ENCODE measurements around the gene EPHB1. TPM values are rescaled to one million over a fixed set of nuclear protein-coding genes. Genes with fewer than 3 reads are reported as not detected.

Gene EPHB1
- total and polyA plus RNA-seq, 9 donors: 3.5 to 53.4 (median 34.4) TPM

DNA sequence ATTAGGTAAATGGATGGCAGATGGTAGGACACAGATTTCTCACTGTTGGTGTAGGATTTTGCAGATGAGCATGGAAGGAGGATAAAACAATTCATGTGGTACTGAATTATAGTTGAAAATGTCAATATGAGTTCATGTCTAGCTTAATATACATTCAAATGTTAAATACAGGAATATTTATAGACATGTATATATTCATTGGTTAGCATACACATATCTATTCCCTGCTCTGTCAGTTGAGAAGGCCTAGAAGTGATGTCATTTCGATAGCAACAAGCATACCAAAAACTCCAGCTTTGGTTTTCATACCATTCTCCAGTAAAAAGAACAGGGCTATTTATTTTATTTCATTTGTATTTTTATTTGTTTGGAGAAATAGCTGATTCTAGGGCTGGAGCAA is 497.1 kb downstream of the EPHB1 start:
- H3K36me3 ChIP-seq (ENCODE audit: control insufficient read depth, insufficient read depth, low read length): no peaks in the 10 kb centered on the region
- no peaks in the 10 kb centered on the region for H3K9me3 ChIP-seq (replicated peaks; ENCODE audit: control insufficient read depth, low read depth, low read length)
- no peak overlapping the region for H3K4me3 ChIP-seq (ENCODE audit: low read length)
- no peak overlapping the region for H3K27ac ChIP-seq (ENCODE audit: low read length)
- no CpG with 5 or more reads among the region's 1 CpG for WGBS (ENCODE audit: insufficient coverage)
- H3K4me1 ChIP-seq (ENCODE audit: control insufficient read depth, insufficient read depth, low read length): no peaks in the 10 kb centered on the region
- DNase-seq: no peak
- H3K27me3 ChIP-seq (ENCODE audit: control insufficient read depth, insufficient read depth, low read length): no peaks in the 10 kb centered on the region

DNA sequence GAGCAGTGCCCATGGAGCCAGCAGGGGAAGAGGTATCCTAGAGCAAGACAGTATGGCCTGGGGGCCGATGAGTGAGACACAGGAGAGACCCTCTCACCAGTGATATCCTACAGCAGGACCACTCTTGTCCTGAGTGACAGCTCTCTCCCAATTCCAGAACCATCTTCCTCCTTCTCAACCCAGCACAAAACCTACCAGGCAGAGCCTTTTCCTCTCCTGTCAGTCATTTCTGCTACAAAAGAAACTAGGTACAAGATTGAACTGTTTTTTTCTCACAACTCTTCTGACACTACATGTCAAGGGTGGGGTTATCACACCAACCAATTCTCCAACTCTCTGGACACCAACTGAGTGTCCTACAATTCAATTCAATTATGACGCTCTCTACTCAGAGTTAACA is 506.6 kb downstream of the EPHB1 start:
- Histone ChIP-seq H3K9me3 (replicated peaks; ENCODE audit: control insufficient read depth, low read depth, low read length) (no peaks in the 10 kb centered on the region), H3K4me1 (ENCODE audit: control insufficient read depth, insufficient read depth, low read length) (no peaks in the 10 kb centered on the region), H3K27me3 (ENCODE audit: control insufficient read depth, insufficient read depth, low read length) (no peaks in the 10 kb centered on the region), H3K27ac (ENCODE audit: low read length) (no peak overlapping the region), H3K36me3 (ENCODE audit: control insufficient read depth, insufficient read depth, low read length) (no peaks in the 10 kb centered on the region), H3K4me3 (ENCODE audit: low read length) (no peak overlapping the region)
- WGBS (ENCODE audit: insufficient coverage): no CpG with 5 or more reads among the region's 2 CpGs
- no peak for DNase-seq

DNA sequence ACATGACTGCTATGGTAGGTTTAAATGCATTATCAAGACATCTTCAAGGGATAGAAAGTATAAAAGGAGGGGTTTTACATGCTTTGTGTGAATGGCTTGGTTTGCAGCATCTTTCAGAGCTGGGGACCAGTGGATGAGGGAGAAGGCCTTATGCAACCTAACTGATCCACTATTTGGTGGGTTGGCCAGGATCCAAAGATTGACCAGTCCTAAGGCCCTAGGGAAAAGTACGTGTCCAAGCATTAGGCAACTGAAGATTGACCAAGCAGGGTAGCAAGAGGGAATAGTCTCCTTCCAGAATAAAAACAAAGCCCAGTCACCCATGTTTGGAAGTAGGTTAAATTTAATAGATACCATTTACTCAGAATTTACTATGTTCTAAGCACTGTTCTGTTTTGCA is 509.3 kb downstream of the EPHB1 start:
- WGBS (ENCODE audit: insufficient coverage): no CpG with 5 or more reads among the region's 1 CpG
- DNase-seq: no peak

More for the DNA sequence above, 509.3 kb downstream of the EPHB1 start:
- no peaks in the 10 kb centered on the region for H3K4me1 ChIP-seq (ENCODE audit: control insufficient read depth, insufficient read depth, low read length)
- no peak overlapping the region for H3K27ac ChIP-seq (ENCODE audit: low read length)
- H3K36me3 ChIP-seq (ENCODE audit: control insufficient read depth, insufficient read depth, low read length): no peaks in the 10 kb centered on the region
- no peaks in the 10 kb centered on the region for H3K9me3 ChIP-seq (replicated peaks; ENCODE audit: control insufficient read depth, low read depth, low read length)
- no peak overlapping the region for H3K4me3 ChIP-seq (ENCODE audit: low read length)
- H3K27me3 ChIP-seq (ENCODE audit: control insufficient read depth, insufficient read depth, low read length): no peaks in the 10 kb centered on the region

Other genes starting within 250 kb of the EPHB1 start
- gene KY, start 144.2 kb upstream of the EPHB1 start, total RNA-seq: 46.4 TPM
- gene KY, start 144.2 kb upstream of the EPHB1 start, polyA plus RNA-seq (ENCODE audit: insufficient read depth in 1 of 8, insufficient read length in 8 of 8, low replicate concordance in 1 of 8): 10 to 100 TPM; 34.2 to 81.8 (median 51.4) TPM